ENCODE results near the gene MAGI1.

DNA sequence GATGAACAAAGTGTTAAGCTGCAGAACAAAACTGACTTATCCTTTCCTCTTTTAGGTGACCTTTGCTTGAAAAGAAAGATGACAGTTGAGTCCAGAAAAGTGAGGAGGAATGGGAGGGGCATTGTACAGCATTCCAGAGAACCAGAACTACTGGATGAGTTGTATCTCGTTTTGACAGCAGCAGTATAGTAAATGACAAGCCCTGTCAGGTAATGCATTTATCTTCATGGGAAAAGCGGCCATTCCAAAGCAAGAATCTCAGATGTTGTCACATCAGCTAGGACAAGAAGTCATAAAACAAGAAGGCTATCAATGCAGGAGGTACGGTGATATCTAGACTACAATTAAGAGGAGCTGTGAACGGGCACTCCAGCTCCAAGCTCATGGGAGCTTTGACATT is 421.5 kb downstream of the MAGI1 start:
- TF ChIP-seq GATA2 (IDR thresholded peaks at IDR 0.05; ENCODE audit: low read depth, low read length) (no peak), GATA3 (IDR thresholded peaks at IDR 0.05; ENCODE audit: low read depth, low read length) (no peak)

All from SH-SY5Y (cell line).